Muscle layer of duodenum (tissue), 2 donors: Measurements from ENCODE around the gene DNAJC15.
"Not testable (repeated sequence)": the region's sequence is repeated elsewhere in the genome, so short reads cannot be mapped to it uniquely, and the experiment has no call there.

Source experiments
- H3K27ac ChIP-seq: one replicate; pipeline ENCODE4 v1.7.0; 2013; ENCODE audit warnings: mild to moderate bottlenecking, low read length
- H3K27me3 ChIP-seq: one replicate; pipeline ENCODE4 v1.7.0; 2013; ENCODE audit warnings: low read depth, mild to moderate bottlenecking, control low read depth, low read length
- H3K36me3 ChIP-seq, 2 donors: one replicate each; pipeline ENCODE4 v1.7.0; 2013; ENCODE audit warnings: low read length in 2 of 2, control low read depth in 1 of 2, mild to moderate bottlenecking in 1 of 2; ENCODE audit not compliant: insufficient read depth in 2 of 2, control insufficient read depth in 1 of 2
- H3K4me1 ChIP-seq, 2 donors: one replicate each; pipeline ENCODE4 v1.7.0; 2013; ENCODE audit warnings: low read length in 2 of 2, mild to moderate bottlenecking in 2 of 2, control low read depth in 1 of 2, moderate library complexity in 1 of 2; ENCODE audit not compliant: insufficient read depth in 2 of 2, control insufficient read depth in 1 of 2
- H3K4me3 ChIP-seq, 2 donors: one replicate each; pipeline ENCODE4 v1.7.0; 2013; ENCODE audit warnings: low read length in 2 of 2, low read depth in 1 of 2, mild to moderate bottlenecking in 1 of 2
- H3K9me3 ChIP-seq, 2 donors: one replicate each; pipeline ENCODE4 v1.7.0; 2013; ENCODE audit warnings: low read length in 2 of 2, control low read depth in 1 of 2, mild to moderate bottlenecking in 1 of 2; ENCODE audit not compliant: control insufficient read depth in 1 of 2
- donor health status: healthy.

The DNAJC15 gene

GRCh38 chr13:43046259-43046658 is 22.9 kb downstream of the DNAJC15 start:
- Histone ChIP-seq H3K27me3 (no peaks in the 10 kb centered on the region), H3K27ac (no peak overlapping the region), H3K36me3 (no peaks in the 10 kb centered on the region), H3K4me3 (no peak overlapping the region), H3K9me3 (no peaks in the 10 kb centered on the region), H3K4me1 (peaks cover 0 to 5% of the 10 kb centered on the region in 2 donors)

GRCh38 chr13:43054803-43055802 is 31.7 kb downstream of the DNAJC15 start:
- no peaks in the 10 kb centered on the region for H3K27me3 ChIP-seq
- H3K9me3 ChIP-seq = no peaks in the 10 kb centered on the region
- H3K4me1 ChIP-seq = peaks cover 15 to 21% of the 10 kb centered on the region in 2 donors
- peak overlapping the region; percentile 98 for H3K27ac ChIP-seq
- peak overlapping the region; percentile 60 to 96 for H3K4me3 ChIP-seq
- no peaks in the 10 kb centered on the region for H3K36me3 ChIP-seq

- Histone ChIP-seq H3K27me3 (no peaks in the 10 kb centered on the region), H3K36me3 (no peaks in the 10 kb centered on the region), H3K4me3 (no peak overlapping the region), H3K4me1 (peaks cover 15 to 21% of the 10 kb centered on the region in 2 donors), H3K27ac (no peak overlapping the region), H3K9me3 (no peaks in the 10 kb centered on the region)
Observed at GRCh38 chr13:43057653-43058317, 34.4 kb downstream of the DNAJC15 start.

GRCh38 chr13:43058318-43058674 is 34.9 kb downstream of the DNAJC15 start:
- Histone ChIP-seq H3K9me3 (no peaks in the 10 kb centered on the region), H3K27me3 (no peaks in the 10 kb centered on the region), H3K4me3 (no peak overlapping the region), H3K4me1 (peaks cover 15 to 21% of the 10 kb centered on the region in 2 donors), H3K36me3 (no peaks in the 10 kb centered on the region), H3K27ac (no peak overlapping the region)

GRCh38 chr13:43058831-43059230 is 35.4 kb downstream of the DNAJC15 start:
- peaks cover 15 to 21% of the 10 kb centered on the region in 2 donors for H3K4me1 ChIP-seq
- no peak overlapping the region for H3K27ac ChIP-seq

GRCh38 chr13:43059779-43060178 is 36.4 kb downstream of the DNAJC15 start:
- not testable (repeated sequence) for H3K27ac ChIP-seq, H3K4me3 ChIP-seq, H3K36me3 ChIP-seq, H3K9me3 ChIP-seq, H3K27me3 ChIP-seq
- peaks cover 10 to 19% of the 10 kb centered on the region in 2 donors for H3K4me1 ChIP-seq

More at GRCh38 chr13:43058831-43059230, 35.4 kb downstream of the DNAJC15 start:
- Histone ChIP-seq H3K4me3 (no peak overlapping the region), H3K27me3 (no peaks in the 10 kb centered on the region), H3K9me3 (no peaks in the 10 kb centered on the region), H3K36me3 (no peaks in the 10 kb centered on the region)

GRCh38 chr13:43060806-43061205 is 37.4 kb downstream of the DNAJC15 start:
- H3K4me3 ChIP-seq, H3K27me3 ChIP-seq, H3K27ac ChIP-seq, H3K36me3 ChIP-seq, H3K9me3 ChIP-seq: not testable (repeated sequence)
- H3K4me1 ChIP-seq = peaks cover 9 to 18% of the 10 kb centered on the region in 2 donors

- H3K27me3 ChIP-seq = no peaks in the 10 kb centered on the region
- H3K36me3 ChIP-seq = peaks cover 0 to 4% of the 10 kb centered on the region in 2 donors
- H3K27ac ChIP-seq = no peak overlapping the region
- H3K4me3 ChIP-seq = no peak overlapping the region
- no peaks in the 10 kb centered on the region for H3K9me3 ChIP-seq
- peaks cover 9 to 15% of the 10 kb centered on the region in 2 donors for H3K4me1 ChIP-seq
Observed at GRCh38 chr13:43061496-43062280, 38.3 kb downstream of the DNAJC15 start.

GRCh38 chr13:43071824-43072223 is 48.4 kb downstream of the DNAJC15 start:
- Histone ChIP-seq H3K4me1 (no peaks in the 10 kb centered on the region), H3K36me3 (no peaks in the 10 kb centered on the region), H3K9me3 (no peaks in the 10 kb centered on the region), H3K4me3 (no peak overlapping the region), H3K27ac (no peak overlapping the region), H3K27me3 (no peaks in the 10 kb centered on the region)

- Histone ChIP-seq H3K27ac (no peak overlapping the region), H3K4me1 (peaks cover 2% of the 10 kb centered on the region in 2 donors), H3K4me3 (no peak overlapping the region), H3K27me3 (no peaks in the 10 kb centered on the region), H3K36me3 (no peaks in the 10 kb centered on the region), H3K9me3 (no peaks in the 10 kb centered on the region)
Observed at GRCh38 chr13:43072394-43072793, 49.0 kb downstream of the DNAJC15 start.
